Thyroid gland (tissue), 4 donors: ENCODE results near the gene IHH. TPM values are rescaled to one million over a fixed set of nuclear protein-coding genes. Genes with fewer than 3 reads are reported as not detected.

Experiments
- DNase-seq, 2 donors: peaks; one replicate each; pipeline ENCODE4 v3.0.0-alpha.2; 2019
- H3K27ac ChIP-seq, 3 donors: fragments of 200-600 bp; sonication (generic); 1 replicate in 2 of 3; 2 replicates in 1 of 3; pipeline ENCODE4 v1.5.1; 2016 to 2019; ENCODE audit warnings: mild to moderate bottlenecking in 1 of 3, moderate library complexity in 1 of 3
- H3K27me3 ChIP-seq: fragments of 200-600 bp; sonication (generic); one replicate; pipeline ENCODE4 v1.5.1; 2019
- H3K36me3 ChIP-seq, 2 donors: fragments of 200-600 bp; sonication (generic); one replicate each; pipeline ENCODE4 v1.5.1; 2016 to 2019
- H3K4me1 ChIP-seq, 2 donors: fragments of 200-600 bp; sonication (generic); one replicate each; pipeline ENCODE4 v1.5.1; 2017 to 2019
- H3K4me3 ChIP-seq, 3 donors: fragments of 200-600 bp; sonication (generic); replicated peaks in 1 of 3; 1 replicate in 2 of 3; 2 replicates in 1 of 3; pipeline ENCODE4 v1.5.1; 2016; ENCODE audit warnings: mild to moderate bottlenecking in 1 of 3
- H3K9me3 ChIP-seq: fragments of 200-600 bp; sonication (generic); one replicate; pipeline ENCODE4 v1.5.1; 2017
- POLR2A ChIP-seq, 2 donors: fragments of 450-650 bp; IDR thresholded peaks; one replicate each; pipeline ENCODE4 v1.6.1; 2017; ENCODE audit warnings: antibody characterized with exemption in 2 of 2, mild to moderate bottlenecking in 2 of 2, moderate library complexity in 1 of 2
- WGBS, 2 donors: methylation state at CpG; one replicate each; pipeline ENCODE4 v1.1.5; 2017; 5-methylcytosine and 5-hydroxymethylcytosine counted together
- intact Hi-C: fragments of 100-400 bp; cut with DNase I; formaldehyde crosslinking; loops from one replicate; pipeline ENCODE4 v1.15.1; 2023
- total RNA-seq, 4 donors: library from RNA; depleted of rRNA; stranded (reverse); fragments of >200 nt; gene quantifications; one replicate each; pipeline ENCODE4 v1.2.3, GENCODE V29; 2016
- TF ChIP-seq, protein P1 (sequence below), 6 experiments: fragments of 200-600 bp in 3 of 6; fragments of 450-650 bp in 3 of 6; sonication (generic) in 3 of 6; IDR thresholded peaks; one replicate each; pipeline ENCODE4 v1.5.1; 2016 to 2019; ENCODE audit warnings: antibody characterized with exemption in 6 of 6, mild to moderate bottlenecking in 2 of 6, inconsistent platforms in 1 of 6, moderate library complexity in 1 of 6

Gene IHH
- total RNA-seq, 4 donors from 2014 or later, result 0.34 TPM; not detected in 3

- intact Hi-C loops, result loop anchor here (5.0 kb wide), 1 partner anchor 240 kb away; no protein-coding TSS in a partner anchor
- no peaks in the 10 kb centered on the region for H3K9me3 ChIP-seq
- H3K36me3 ChIP-seq, result no peaks in the 10 kb centered on the region
- TF ChIP-seq POLR2A (IDR thresholded peaks at IDR 0.05), result no peak
- TF ChIP-seq, protein P1, sequence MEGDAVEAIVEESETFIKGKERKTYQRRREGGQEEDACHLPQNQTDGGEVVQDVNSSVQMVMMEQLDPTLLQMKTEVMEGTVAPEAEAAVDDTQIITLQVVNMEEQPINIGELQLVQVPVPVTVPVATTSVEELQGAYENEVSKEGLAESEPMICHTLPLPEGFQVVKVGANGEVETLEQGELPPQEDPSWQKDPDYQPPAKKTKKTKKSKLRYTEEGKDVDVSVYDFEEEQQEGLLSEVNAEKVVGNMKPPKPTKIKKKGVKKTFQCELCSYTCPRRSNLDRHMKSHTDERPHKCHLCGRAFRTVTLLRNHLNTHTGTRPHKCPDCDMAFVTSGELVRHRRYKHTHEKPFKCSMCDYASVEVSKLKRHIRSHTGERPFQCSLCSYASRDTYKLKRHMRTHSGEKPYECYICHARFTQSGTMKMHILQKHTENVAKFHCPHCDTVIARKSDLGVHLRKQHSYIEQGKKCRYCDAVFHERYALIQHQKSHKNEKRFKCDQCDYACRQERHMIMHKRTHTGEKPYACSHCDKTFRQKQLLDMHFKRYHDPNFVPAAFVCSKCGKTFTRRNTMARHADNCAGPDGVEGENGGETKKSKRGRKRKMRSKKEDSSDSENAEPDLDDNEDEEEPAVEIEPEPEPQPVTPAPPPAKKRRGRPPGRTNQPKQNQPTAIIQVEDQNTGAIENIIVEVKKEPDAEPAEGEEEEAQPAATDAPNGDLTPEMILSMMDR (IDR thresholded peaks at IDR 0.05), result no peak
- WGBS, 2 donors, result 0 to 18% methylated on average over 1 to 14 of the region's 40 CpGs
- DNase-seq, result no peak
- no peak overlapping the region for H3K27ac ChIP-seq
- peaks cover 21 to 36% of the 10 kb centered on the region in 2 donors for H3K4me1 ChIP-seq
- peaks cover 35% of the 10 kb centered on the region for H3K27me3 ChIP-seq
- no peak overlapping the region for H3K4me3 ChIP-seq
Measured at GRCh38 chr2:219056896-219057708, 3.6 kb downstream of the IHH start.

- no peaks in the 10 kb centered on the region for H3K36me3 ChIP-seq
- no peak for DNase-seq
- no peak overlapping the region for H3K27ac ChIP-seq
- TF ChIP-seq, protein P1 (IDR thresholded peaks at IDR 0.05), result no peak
- no peak for TF ChIP-seq POLR2A (IDR thresholded peaks at IDR 0.05)
- 71 to 72% methylated on average over 9 of the region's 9 CpGs for WGBS, 2 donors
- H3K27me3 ChIP-seq, result peaks cover 30% of the 10 kb centered on the region
- H3K4me1 ChIP-seq, result peaks cover 21 to 35% of the 10 kb centered on the region in 2 donors
- H3K9me3 ChIP-seq, result no peaks in the 10 kb centered on the region
- no peak overlapping the region for H3K4me3 ChIP-seq
- intact Hi-C loops, result loop anchor here (5.0 kb wide), 1 partner anchor 241 kb away; no protein-coding TSS in a partner anchor
Measured at GRCh38 chr2:219056176-219056895, 4.4 kb downstream of the IHH start.

DNA sequence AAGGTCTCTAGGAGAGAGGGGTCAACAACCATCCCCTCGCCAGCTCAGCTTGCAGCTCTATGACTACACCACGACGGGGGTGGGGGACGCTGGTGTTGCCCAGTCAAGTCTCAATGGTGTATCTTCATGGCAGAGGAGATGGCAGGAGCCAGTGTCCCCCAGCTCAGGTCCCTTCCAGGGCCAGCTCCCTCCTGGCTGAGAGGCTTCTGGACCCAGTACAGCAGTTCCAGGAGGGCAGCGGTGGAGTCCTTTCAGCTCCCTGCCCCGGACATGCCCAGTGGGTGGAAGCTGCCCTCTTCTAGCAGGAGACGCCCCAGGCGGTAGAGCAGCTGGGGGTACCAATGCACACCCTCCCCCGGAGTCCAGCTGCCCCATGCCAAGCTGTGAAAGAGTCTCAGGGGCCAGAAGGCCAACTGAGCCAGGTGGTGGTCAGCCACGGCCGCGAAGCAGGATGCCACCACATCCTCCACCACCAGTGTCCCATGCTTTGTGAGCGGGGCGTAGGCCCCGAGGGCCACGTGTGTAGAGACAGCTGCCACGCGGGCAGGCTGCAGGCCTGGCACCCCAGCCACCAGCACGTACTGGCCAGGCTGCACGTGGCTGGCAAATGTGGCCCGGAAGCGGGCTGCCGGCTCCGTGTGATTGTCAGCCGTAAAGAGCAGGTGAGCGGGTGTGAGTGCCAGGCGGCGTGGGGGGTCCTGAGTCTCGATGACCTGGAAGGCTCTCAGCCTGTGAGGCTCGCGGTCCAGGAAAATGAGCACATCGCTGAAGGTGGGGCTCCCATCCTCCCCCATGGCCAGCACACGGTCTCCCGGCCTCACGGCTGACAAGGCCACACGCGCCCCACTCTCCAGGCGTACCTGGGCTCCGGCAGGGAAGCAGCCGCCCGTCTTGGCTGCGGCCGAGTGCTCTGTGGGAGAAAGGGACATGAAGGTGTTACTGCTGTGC lies 5.5 kb downstream of the IHH start:
- no peaks in the 10 kb centered on the region for H3K9me3 ChIP-seq
- H3K27ac ChIP-seq, result no peak overlapping the region
- no peaks in the 10 kb centered on the region for H3K36me3 ChIP-seq
- intact Hi-C loops, result loop anchor here (5.0 kb wide), 1 partner anchor 242 kb away; no protein-coding TSS in a partner anchor
- 84 to 87% methylated on average over 19 to 24 of the region's 43 CpGs for WGBS, 2 donors
- peaks cover 25% of the 10 kb centered on the region for H3K27me3 ChIP-seq
- TF ChIP-seq, protein P1 (IDR thresholded peaks at IDR 0.05), result no peak
- no peak for TF ChIP-seq POLR2A (IDR thresholded peaks at IDR 0.05)
- DNase-seq, result no peak
- H3K4me1 ChIP-seq, result peaks cover 21 to 26% of the 10 kb centered on the region in 2 donors
- H3K4me3 ChIP-seq, result no peak overlapping the region

- H3K4me3 ChIP-seq, result no peak overlapping the region
- H3K27me3 ChIP-seq, result no peaks in the 10 kb centered on the region
- no peak overlapping the region for H3K27ac ChIP-seq
- no peaks in the 10 kb centered on the region for H3K9me3 ChIP-seq
- H3K4me1 ChIP-seq, result no peaks in the 10 kb centered on the region
- intact Hi-C loops, result no loop called here
- TF ChIP-seq POLR2A (IDR thresholded peaks at IDR 0.05), result no peak
- TF ChIP-seq, protein P1 (IDR thresholded peaks at IDR 0.05), result no peak
- DNase-seq, result no peak
- WGBS, 2 donors, result 67 to 76% methylated on average over 6 of the region's 6 CpGs
- no peaks in the 10 kb centered on the region for H3K36me3 ChIP-seq
Measured at GRCh38 chr2:219049282-219049681, 11.4 kb downstream of the IHH start.
